A549 (cell line): ENCODE data around the gene GALNTL6. TPM values are rescaled to one million over a fixed set of nuclear protein-coding genes. Genes with fewer than 3 reads are reported as not detected.

Source experiments
- ATAC-seq, 2 experiments: fragments of 200-7000 bp in 1 of 2; fragments of >200 bp in 1 of 2; cut with Nextera tagmentation in 1 of 2; cut with Tn5 transposase in 1 of 2; 3 replicates each; pipeline versions ENCODE4 v1.8.0 to v1.9.1; 2018 to 2020; ENCODE audit warnings: mild to moderate bottlenecking in 1 of 2, moderate library complexity in 1 of 2
- CTCF ChIA-PET: fragments of 300-600 bp; sonication (Branson Sonifier 250); formaldehyde crosslinking; extraction: SDS; loops from one replicate; lab custom pipeline; 2021; ENCODE audit warnings: antibody characterized with exemption, inconsistent platforms; lab: Yijun Ruan, JAX
- POLR2A ChIA-PET: fragments of 350-600 bp; formaldehyde crosslinking; extraction: SDS; loops from one replicate; lab custom pipeline; 2021; ENCODE audit warnings: antibody characterized with exemption, inconsistent platforms; lab: Yijun Ruan, JAX
- DNase-seq, 2 experiments: peaks; one replicate each; pipeline versions ENCODE4 v3.0.0 to v3.0.0-alpha.2; 2011 to 2016; ENCODE audit warnings: low read depth in 1 of 2, low spot score in 1 of 2
- FAIRE-seq: peaks from 2 replicates; lab custom pipeline; 2011; peaks lifted over from hg19 to GRCh38; lab: Jason Lieb, UNC
- H3K27ac ChIP-seq, 2 experiments: fragments of >200 bp; sonication (Bioruptor Twin); formaldehyde crosslinking; 3 replicates each; pipeline ENCODE4 v1.5.1; 2016 to 2017
- H3K4me1 ChIP-seq: fragments of >200 bp; sonication (Bioruptor Twin); formaldehyde crosslinking; 3 replicates; pipeline ENCODE4 v1.6.1; 2016
- H3K4me2 ChIP-seq: fragments of >200 bp; sonication (Bioruptor Twin); formaldehyde crosslinking; 3 replicates; pipeline ENCODE4 v1.6.1; 2016
- H3K4me3 ChIP-seq: fragments of >200 bp; sonication (Bioruptor Twin); formaldehyde crosslinking; 3 replicates; pipeline ENCODE4 v1.5.1; 2016
- H3K9me3 ChIP-seq: fragments of >200 bp; sonication (Bioruptor Twin); formaldehyde crosslinking; 3 replicates; pipeline ENCODE4 v1.6.1; 2016
- BHLHE40 ChIP-seq: IDR thresholded peaks from 2 replicates; pipeline ENCODE4 v1.6.1; 2012; ENCODE audit warnings: low read depth, low read length, inconsistent platforms
- CBX8 ChIP-seq: fragments of 200-600 bp; sonication (generic); IDR thresholded peaks from 2 replicates; pipeline ENCODE4 v1.6.1; 2016
- CHD4 ChIP-seq: fragments of 200-600 bp; sonication (generic); IDR thresholded peaks from 2 replicates; pipeline ENCODE4 v1.6.1; 2016; ENCODE audit warnings: antibody characterized with exemption, mild to moderate bottlenecking, borderline replicate concordance
- EHF ChIP-seq: fragments of 250-450 bp; sonication (Bioruptor Pico); IDR thresholded peaks from 2 replicates; pipeline ENCODE4 v1.5.0; 2020; ENCODE audit warnings: mild to moderate bottlenecking
- FOSB ChIP-seq: fragments of 250-450 bp; sonication (Bioruptor Pico); IDR thresholded peaks from 2 replicates; pipeline ENCODE4 v1.5.0; 2020; ENCODE audit warnings: mild to moderate bottlenecking, moderate library complexity
- FOXS1 ChIP-seq: fragments of 250-450 bp; sonication (Bioruptor Pico); IDR thresholded peaks from 2 replicates; pipeline ENCODE4 v1.5.0; 2020; ENCODE audit warnings: mild to moderate bottlenecking, moderate library complexity
- GATA3 ChIP-seq: IDR thresholded peaks from 2 replicates; pipeline ENCODE4 v1.6.1; 2012; ENCODE audit warnings: borderline replicate concordance
- HEYL ChIP-seq: fragments of 250-450 bp; sonication (Bioruptor Pico); IDR thresholded peaks from 2 replicates; pipeline ENCODE4 v1.8.0; 2021; ENCODE audit warnings: mild to moderate bottlenecking, moderate library complexity
- HOXA7 ChIP-seq: fragments of 250-450 bp; sonication (Bioruptor Pico); IDR thresholded peaks from 2 replicates; pipeline ENCODE4 v1.5.0; 2020; ENCODE audit warnings: mild to moderate bottlenecking, moderate library complexity
- KDM5A ChIP-seq: fragments of 200-600 bp; sonication (generic); IDR thresholded peaks from 2 replicates; pipeline ENCODE4 v1.6.1; 2016; ENCODE audit warnings: antibody characterized with exemption, mild to moderate bottlenecking
- MAZ ChIP-seq: fragments of 150-350 bp; IDR thresholded peaks from 2 replicates; pipeline ENCODE4 v1.6.1; 2014; ENCODE audit warnings: antibody characterized with exemption, low read depth, low read length, borderline replicate concordance
- MYC ChIP-seq: IDR thresholded peaks from 2 replicates; pipeline ENCODE4 v1.6.1; 2012; ENCODE audit warnings: mild to moderate bottlenecking, inconsistent platforms, low read length, improper control_type of control experiment, borderline replicate concordance
- NFE2L2 ChIP-seq: fragments of 150-350 bp; conservative IDR thresholded peaks from 2 replicates; pipeline ENCODE4 v1.6.1; 2014; ENCODE audit warnings: low read length
- PHF8 ChIP-seq: fragments of 200-600 bp; sonication (generic); IDR thresholded peaks from 2 replicates; pipeline ENCODE4 v1.6.1; 2016; ENCODE audit warnings: low read depth, mild to moderate bottlenecking, antibody characterized with exemption, moderate library complexity, borderline replicate concordance
- RAD21 ChIP-seq, 2 experiments: fragments of >200 bp in 1 of 2; sonication (Bioruptor Twin) in 1 of 2; formaldehyde crosslinking in 1 of 2; IDR thresholded peaks in 1 of 2; conservative IDR thresholded peaks in 1 of 2; 2 replicates in 1 of 2; 3 replicates in 1 of 2; pipeline ENCODE4 v1.6.1; 2012 to 2018; ENCODE audit warnings: inconsistent platforms in 1 of 2
- REST ChIP-seq: fragments of 200-600 bp; sonication (generic); IDR thresholded peaks from 2 replicates; pipeline ENCODE4 v1.6.1; 2016; ENCODE audit warnings: antibody characterized with exemption, mild to moderate bottlenecking, moderate library complexity
- RFX5 ChIP-seq: fragments of 450-650 bp; IDR thresholded peaks from 2 replicates; pipeline ENCODE4 v1.7.1; 2014; ENCODE audit warnings: antibody characterized with exemption, mild to moderate bottlenecking, moderate library complexity
- RNF2 ChIP-seq: fragments of 200-600 bp; sonication (generic); IDR thresholded peaks from 2 replicates; pipeline ENCODE4 v1.6.1; 2016; ENCODE audit warnings: low read depth, mild to moderate bottlenecking, antibody characterized with exemption, moderate library complexity, borderline replicate concordance
- TFCP2L1 ChIP-seq: fragments of 250-450 bp; sonication (Bioruptor Pico); IDR thresholded peaks from 2 replicates; pipeline ENCODE4 v1.5.0; 2021; ENCODE audit warnings: mild to moderate bottlenecking
- WGBS: methylation state at CpG from one replicate; pipeline ENCODE4 v1.1.6; 2017; ENCODE audit errors: missing lambda C conversion rate; 5-methylcytosine and 5-hydroxymethylcytosine counted together
- polyA plus RNA-seq, 4 experiments: library from polyadenylated mRNA; depleted of rRNA in 3 of 4; stranded (reverse); fragments of >200 nt; fragmentation: RNase III in 1 of 4; extraction: RNeasy Plus Mini Kit Qiagen cat#74134 plus additional on column Dnase treatment in 1 of 4; gene quantifications; 2 replicates in 3 of 4; 3 replicates in 1 of 4; pipeline ENCODE4 v1.2.3, GENCODE V29; 2011 to 2017
- TF ChIP-seq, protein P1 (sequence below): fragments of 250-450 bp; sonication (Bioruptor Pico); IDR thresholded peaks from 2 replicates; pipeline ENCODE4 v1.5.0; 2021; ENCODE audit warnings: mild to moderate bottlenecking, moderate library complexity, borderline replicate concordance

GALNTL6 gene
- polyA plus RNA-seq, 2 of the 4 experiments (the other 2 are of a cell fraction) = 0.06 to 0.49 TPM

DNA sequence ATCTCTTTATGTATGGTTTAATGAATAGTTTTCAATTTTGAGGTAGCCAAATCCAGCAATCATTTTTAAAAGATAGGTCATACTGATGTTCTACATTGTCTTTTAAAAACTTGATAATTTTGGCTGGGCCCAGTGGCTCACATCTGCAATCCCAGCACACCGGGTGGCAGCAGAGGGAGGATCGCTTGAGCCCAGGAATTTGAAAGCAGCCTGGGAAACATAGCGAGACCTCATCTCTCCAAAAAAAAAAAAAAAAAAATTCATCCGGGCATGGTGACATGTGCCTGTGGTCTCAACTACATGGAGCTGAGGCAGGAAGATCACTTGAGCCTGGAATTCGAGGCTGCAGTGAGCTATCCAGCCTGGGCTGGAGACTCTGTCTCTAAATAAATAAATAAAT, 419.8 kb downstream of the GALNTL6 start:
- CTCF ChIA-PET = no interaction called here
- Histone ChIP-seq H3K27ac (no peak overlapping the region), H3K9me3 (no peaks in the 10 kb centered on the region), H3K4me2 (no peak overlapping the region), H3K4me3 (no peak overlapping the region), H3K4me1 (no peaks in the 10 kb centered on the region)
- 60% methylated on average over 5 of the region's 5 CpGs for WGBS
- TF ChIP-seq, protein P1, sequence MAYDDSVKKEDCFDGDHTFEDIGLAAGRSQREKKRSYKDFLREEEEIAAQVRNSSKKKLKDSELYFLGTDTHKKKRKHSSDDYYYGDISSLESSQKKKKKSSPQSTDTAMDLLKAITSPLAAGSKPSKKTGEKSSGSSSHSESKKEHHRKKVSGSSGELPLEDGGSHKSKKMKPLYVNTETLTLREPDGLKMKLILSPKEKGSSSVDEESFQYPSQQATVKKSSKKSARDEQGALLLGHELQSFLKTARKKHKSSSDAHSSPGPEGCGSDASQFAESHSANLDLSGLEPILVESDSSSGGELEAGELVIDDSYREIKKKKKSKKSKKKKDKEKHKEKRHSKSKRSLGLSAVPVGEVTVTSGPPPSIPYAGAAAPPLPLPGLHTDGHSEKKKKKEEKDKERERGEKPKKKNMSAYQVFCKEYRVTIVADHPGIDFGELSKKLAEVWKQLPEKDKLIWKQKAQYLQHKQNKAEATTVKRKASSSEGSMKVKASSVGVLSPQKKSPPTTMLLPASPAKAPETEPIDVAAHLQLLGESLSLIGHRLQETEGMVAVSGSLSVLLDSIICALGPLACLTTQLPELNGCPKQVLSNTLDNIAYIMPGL (CRISPR knock-in tag) = no peak
- no peak for TF ChIP-seq REST
- TF ChIP-seq BHLHE40 = no peak
- TF ChIP-seq GATA3 = no peak
- no peak for TF ChIP-seq HEYL
- no peak for TF ChIP-seq FOXS1 (CRISPR knock-in tag)
- 0 out of 5 replicates have a peak, but pooled peaks of 1 of the 2 experiments have one; percentile 9 for TF ChIP-seq RAD21 (conservative IDR thresholded peaks at IDR 0.05 in 1 of 2, IDR thresholded peaks at IDR 0.05 in 1 of 2)
- POLR2A ChIA-PET = no interaction called here
- FAIRE-seq = no peak
- peak in 1 of 2 experiments; percentile 4 for DNase-seq
- no peak for ATAC-seq

- CTCF ChIA-PET = no interaction called here
- Histone ChIP-seq H3K4me3 (no peak overlapping the region), H3K27ac (no peak overlapping the region), H3K4me1 (no peaks in the 10 kb centered on the region), H3K4me2 (no peak overlapping the region), H3K9me3 (no peaks in the 10 kb centered on the region)
- ATAC-seq (no peak), FAIRE-seq (no peak), DNase-seq (no peak)
- POLR2A ChIA-PET = no interaction called here
- no peak for TF ChIP-seq CHD4
- 70% methylated on average over 4 of the region's 4 CpGs for WGBS
Measured at GRCh38 chr4:172243551-172243950, 430.3 kb downstream of the GALNTL6 start.

- no peak overlapping the region for H3K4me2 ChIP-seq
- ATAC-seq (no peak), FAIRE-seq (no peak), DNase-seq (no peak)
- no peak overlapping the region for H3K4me3 ChIP-seq
- ChIA-PET CTCF (no interaction called here), POLR2A (no interaction called here)
- no peak overlapping the region for H3K27ac ChIP-seq
- no peaks in the 10 kb centered on the region for H3K4me1 ChIP-seq
- no peaks in the 10 kb centered on the region for H3K9me3 ChIP-seq
- TF ChIP-seq MAZ = no peak
- TF ChIP-seq HOXA7 (CRISPR knock-in tag) = no peak
- no peak for TF ChIP-seq HEYL
- TF ChIP-seq NFE2L2 = no peak
- TF ChIP-seq MYC = no peak
- TF ChIP-seq CBX8 = no peak
- no peak for TF ChIP-seq PHF8
- no peak for TF ChIP-seq RNF2
- TF ChIP-seq RFX5 = no peak
- TF ChIP-seq EHF (CRISPR knock-in tag) = no peak
- no peak for TF ChIP-seq KDM5A
- no peak for TF ChIP-seq FOXS1 (CRISPR knock-in tag)
- no peak for TF ChIP-seq FOSB (CRISPR knock-in tag)
- no peak for TF ChIP-seq TFCP2L1 (CRISPR knock-in tag)
- no peak for TF ChIP-seq RAD21 (conservative IDR thresholded peaks at IDR 0.05 in 1 of 2, IDR thresholded peaks at IDR 0.05 in 1 of 2)
Measured at GRCh38 chr4:172245516-172245915, 432.3 kb downstream of the GALNTL6 start.
